H1 (cell line): ENCODE measurements around the gene TSKU. TPM values are rescaled to one million over a fixed set of nuclear protein-coding genes. Genes with fewer than 3 reads are reported as not detected.

Experiments used
- CHD1 ChIP-seq: IDR thresholded peaks from 2 replicates; pipeline ENCODE4 v1.6.1; 2012; ENCODE audit warnings: low read depth, low read length, improper control_type of control experiment
- HDAC6 ChIP-seq: IDR thresholded peaks from one replicate; pipeline ENCODE4 v1.7.1; 2012; ENCODE audit warnings: low read depth, mild to moderate bottlenecking, inconsistent platforms, low read length, moderate library complexity
- JUND ChIP-seq: IDR thresholded peaks from 2 replicates; pipeline ENCODE4 v1.6.1; 2011; ENCODE audit warnings: mild to moderate bottlenecking, improper control_type of control experiment, low read length
- PHF8 ChIP-seq: fragments of 200-600 bp; sonication (generic); conservative IDR thresholded peaks from 2 replicates; pipeline ENCODE4 v1.7.1; 2012; ENCODE audit warnings: low read depth, mild to moderate bottlenecking, inconsistent platforms, low read length, moderate library complexity
- SUZ12 ChIP-seq: fragments of 200-600 bp; sonication (generic); IDR thresholded peaks from 2 replicates; pipeline ENCODE4 v1.6.1; 2012; ENCODE audit warnings: mild to moderate bottlenecking, inconsistent platforms, low read length, moderate library complexity, mixed read lengths
- TAF7 ChIP-seq: optimal IDR thresholded peaks from 2 replicates; pipeline ENCODE3; 2011; ENCODE audit warnings: low read depth, mild to moderate bottlenecking, inconsistent platforms, low read length, moderate library complexity, borderline replicate concordance
- polyA plus RNA-seq, 7 experiments: library from polyadenylated mRNA; depleted of rRNA in 3 of 7; stranded (reverse) in 5 of 7; unstranded in 2 of 7; fragments of >200 nt in 5 of 7; fragments of 200-250 nt in 2 of 7; gene quantifications; 1 replicate in 5 of 7; 2 replicates in 1 of 7; 4 replicates in 1 of 7; pipeline versions ENCODE4 v1.2.1 to v1.2.3, GENCODE V29; 2011 to 2013; ENCODE audit warnings: missing spikeins in 2 of 7, mixed read lengths in 2 of 7
- total RNA-seq: library from RNA; stranded (reverse); fragmentation: NEBNext Ultra II Directional; extraction: Animal tissue kit (Norgen Biotek cat#: 25700); gene quantifications from 2 replicates; pipeline ENCODE4 v1.2.1, GENCODE V29; 2021

Gene TSKU
- total and polyA plus RNA-seq, 2 of the 8 experiments (the other 6 are each of a cell fraction or from before 2014, with no cell fraction given): 22.8 to 28.4 TPM

GRCh38 chr11:76789443-76789719 lies 6.2 kb downstream of the TSKU start (continued):
- no peak for TF ChIP-seq PHF8
- no peak for TF ChIP-seq JUND
- TF ChIP-seq TAF7: no peak
- TF ChIP-seq SUZ12: no peak
- TF ChIP-seq CHD1: no peak
- no peak for TF ChIP-seq HDAC6
